ENCODE data around the gene LAMC1. TPM values are rescaled to one million over a fixed set of nuclear protein-coding genes. Genes with fewer than 3 reads are reported as not detected.

The LAMC1 gene
- total RNA-seq, 2 donors from 2014 or later: 60.7 to 96.6 TPM

DNA sequence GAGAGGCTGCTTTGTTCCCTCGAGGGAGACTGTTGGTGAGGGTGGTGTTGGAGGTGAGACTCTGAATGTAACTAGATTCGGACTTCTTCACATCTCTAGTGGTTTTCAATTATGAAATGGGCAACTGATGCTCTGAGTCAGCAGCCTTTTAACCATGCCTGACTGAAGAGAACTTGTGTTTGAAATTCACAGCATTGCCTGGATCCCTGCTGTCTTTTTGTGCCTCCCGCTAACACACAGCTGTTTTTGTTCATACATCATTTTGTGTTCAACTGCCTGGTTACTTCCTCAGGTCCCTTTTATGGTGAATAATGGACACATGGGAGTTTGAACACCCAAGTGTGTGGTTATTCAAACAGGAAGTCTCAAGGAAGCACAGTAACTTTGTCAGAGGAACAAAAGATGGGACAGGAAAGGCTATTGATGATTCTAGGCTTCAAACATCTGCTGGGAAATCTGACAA, 16.8 kb downstream of the LAMC1 start:
- Histone ChIP-seq H3K4me3 (no peak overlapping the region), H3K36me3 (replicated peaks in 1 of 2; ENCODE audit: insufficient read depth in 1 of 2, low read depth in 2 of 2) (no peaks in the 10 kb centered on the region), H3K27me3 (no peaks in the 10 kb centered on the region), H3K27ac (no peak overlapping the region), H3K4me1 (peaks cover 16% of the 10 kb centered on the region), H3K9me3 (no peaks in the 10 kb centered on the region)
- no peak for DNase-seq
- TF ChIP-seq, protein P1, sequence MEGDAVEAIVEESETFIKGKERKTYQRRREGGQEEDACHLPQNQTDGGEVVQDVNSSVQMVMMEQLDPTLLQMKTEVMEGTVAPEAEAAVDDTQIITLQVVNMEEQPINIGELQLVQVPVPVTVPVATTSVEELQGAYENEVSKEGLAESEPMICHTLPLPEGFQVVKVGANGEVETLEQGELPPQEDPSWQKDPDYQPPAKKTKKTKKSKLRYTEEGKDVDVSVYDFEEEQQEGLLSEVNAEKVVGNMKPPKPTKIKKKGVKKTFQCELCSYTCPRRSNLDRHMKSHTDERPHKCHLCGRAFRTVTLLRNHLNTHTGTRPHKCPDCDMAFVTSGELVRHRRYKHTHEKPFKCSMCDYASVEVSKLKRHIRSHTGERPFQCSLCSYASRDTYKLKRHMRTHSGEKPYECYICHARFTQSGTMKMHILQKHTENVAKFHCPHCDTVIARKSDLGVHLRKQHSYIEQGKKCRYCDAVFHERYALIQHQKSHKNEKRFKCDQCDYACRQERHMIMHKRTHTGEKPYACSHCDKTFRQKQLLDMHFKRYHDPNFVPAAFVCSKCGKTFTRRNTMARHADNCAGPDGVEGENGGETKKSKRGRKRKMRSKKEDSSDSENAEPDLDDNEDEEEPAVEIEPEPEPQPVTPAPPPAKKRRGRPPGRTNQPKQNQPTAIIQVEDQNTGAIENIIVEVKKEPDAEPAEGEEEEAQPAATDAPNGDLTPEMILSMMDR (IDR thresholded peaks at IDR 0.05): no peak
- TF ChIP-seq POLR2A (IDR thresholded peaks at IDR 0.05): no peak
- 55 to 77% methylated on average over 3 of the region's 3 CpGs for WGBS, 2 donors
- no peak for ATAC-seq
- intact Hi-C loops (cut with DNase I): no loop called here

DNA sequence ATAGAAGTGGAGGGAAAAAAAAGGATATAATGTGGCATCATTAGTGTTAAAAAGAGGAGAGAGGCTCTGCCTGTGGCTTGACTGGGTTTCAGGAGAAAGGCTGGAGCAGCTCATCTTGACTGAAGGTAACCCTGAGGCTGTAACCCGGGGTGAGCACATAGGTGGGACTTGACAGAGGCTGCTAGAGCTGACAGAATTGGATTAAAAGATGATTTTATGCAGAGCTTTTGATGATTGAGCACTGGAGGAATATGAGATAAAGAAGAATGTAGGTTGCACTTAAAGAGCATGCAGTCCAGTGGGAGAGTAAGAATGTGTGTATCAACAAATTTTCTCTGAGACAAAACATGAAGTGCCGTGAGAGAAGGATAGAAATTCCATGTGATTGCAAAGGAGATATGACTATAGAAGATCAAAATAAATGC, 17.3 kb downstream of the LAMC1 start:
- intact Hi-C loops (cut with DNase I): no loop called here
- Histone ChIP-seq H3K27me3 (no peaks in the 10 kb centered on the region), H3K27ac (no peak overlapping the region), H3K4me1 (peaks cover 21% of the 10 kb centered on the region), H3K4me3 (no peak overlapping the region), H3K36me3 (replicated peaks in 1 of 2; ENCODE audit: insufficient read depth in 1 of 2, low read depth in 2 of 2) (no peaks in the 10 kb centered on the region), H3K9me3 (no peaks in the 10 kb centered on the region)
- DNase-seq (no peak), ATAC-seq (no peak)
- 62 to 71% methylated on average over 2 of the region's 2 CpGs for WGBS, 2 donors
- no peak for TF ChIP-seq POLR2A (IDR thresholded peaks at IDR 0.05)
- TF ChIP-seq, protein P1 (IDR thresholded peaks at IDR 0.05): no peak

DNA sequence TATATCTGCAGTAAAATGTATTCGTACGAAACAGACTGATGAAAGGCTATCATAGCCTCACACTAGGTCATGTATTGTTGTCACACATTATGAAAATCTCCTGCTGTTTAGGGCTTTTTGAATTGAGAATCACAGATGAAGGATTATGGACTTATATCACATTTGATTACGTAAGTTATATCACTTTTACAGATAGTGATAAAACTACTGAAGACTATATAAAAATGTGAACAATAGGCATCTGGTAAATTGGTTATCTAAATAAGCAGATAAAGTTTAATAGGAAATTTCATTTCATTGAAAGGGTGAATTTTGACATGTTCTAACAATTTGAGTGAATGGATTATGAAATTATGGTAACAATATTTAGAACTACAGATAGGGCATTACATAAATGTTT, 20.0 kb downstream of the LAMC1 start:
- Histone ChIP-seq H3K4me1 (peaks cover 27% of the 10 kb centered on the region), H3K9me3 (no peaks in the 10 kb centered on the region), H3K27me3 (no peaks in the 10 kb centered on the region), H3K4me3 (no peak overlapping the region), H3K36me3 (replicated peaks in 1 of 2; ENCODE audit: insufficient read depth in 1 of 2, low read depth in 2 of 2) (no peaks in the 10 kb centered on the region), H3K27ac (no peak overlapping the region)
- intact Hi-C loops (cut with DNase I): no loop called here
- WGBS, 2 donors: 65 to 72% methylated on average over 3 of the region's 3 CpGs
- TF ChIP-seq, protein P1 (IDR thresholded peaks at IDR 0.05): no peak
- no peak for TF ChIP-seq POLR2A (IDR thresholded peaks at IDR 0.05)
- no peak for DNase-seq
- ATAC-seq: no peak

DNA sequence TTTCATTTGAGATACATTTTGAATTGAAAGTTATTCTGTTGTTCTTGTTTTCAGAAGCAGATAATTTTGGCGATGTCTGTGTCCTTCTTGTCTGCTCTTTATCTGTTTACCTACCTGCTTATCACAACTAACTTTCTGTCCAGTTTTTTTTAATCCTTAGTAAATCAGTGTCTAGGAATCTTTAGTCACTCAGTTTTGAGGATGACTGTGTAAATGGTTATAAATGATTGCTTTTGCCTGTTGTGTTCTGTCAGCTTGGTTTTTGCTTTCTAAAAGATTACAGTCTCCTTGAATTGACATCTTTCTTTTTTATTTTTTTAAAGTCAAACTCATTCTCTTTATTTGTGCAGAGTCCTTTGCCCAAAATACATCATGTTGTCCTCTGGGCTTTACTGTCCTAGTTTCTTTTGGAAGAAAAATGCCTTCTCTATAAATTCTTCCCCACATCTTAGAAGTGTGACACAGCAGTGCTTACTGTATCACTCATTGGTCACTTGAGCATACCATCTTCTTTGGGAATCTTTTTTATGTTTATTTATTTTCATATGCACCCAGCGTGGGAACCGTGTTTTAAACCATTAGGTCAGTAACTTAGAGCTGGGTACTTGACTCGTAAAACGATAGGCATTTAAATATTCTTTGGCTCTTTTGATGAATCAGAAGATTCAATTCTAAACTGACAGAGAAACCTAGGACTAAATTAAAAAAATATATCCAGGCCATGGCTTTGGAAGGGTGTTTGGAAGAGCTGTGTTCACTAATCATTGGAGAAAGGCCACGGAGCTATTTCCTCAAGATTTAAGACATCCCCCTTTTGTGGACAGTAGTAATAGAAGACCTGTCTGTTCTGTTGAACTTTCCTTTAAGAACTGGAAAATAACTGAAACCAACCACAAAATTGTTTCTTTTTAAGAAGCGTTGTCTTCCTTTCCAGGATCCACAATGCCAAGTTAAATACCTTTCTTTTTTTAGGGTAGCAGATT, 20.9 kb downstream of the LAMC1 start:
- no peak overlapping the region for H3K27ac ChIP-seq
- no peaks in the 10 kb centered on the region for H3K27me3 ChIP-seq
- no peak for ATAC-seq
- TF ChIP-seq, protein P1 (IDR thresholded peaks at IDR 0.05): no peak
- no peak for TF ChIP-seq POLR2A (IDR thresholded peaks at IDR 0.05)
- H3K36me3 ChIP-seq (replicated peaks in 1 of 2; ENCODE audit: insufficient read depth in 1 of 2, low read depth in 2 of 2): no peaks in the 10 kb centered on the region
- 66 to 71% methylated on average over 7 of the region's 7 CpGs for WGBS, 2 donors
- DNase-seq: no peak
- intact Hi-C loops (cut with DNase I): no loop called here
- no peak overlapping the region for H3K4me3 ChIP-seq
- H3K4me1 ChIP-seq: peaks cover 28% of the 10 kb centered on the region
- H3K9me3 ChIP-seq: no peaks in the 10 kb centered on the region

Measured in body of pancreas (tissue), 4 donors.